ENCODE results near the gene ZFAND3. TPM values are rescaled to one million over a fixed set of nuclear protein-coding genes. Genes with fewer than 3 reads are reported as not detected.

ZFAND3 gene
- polyA plus RNA-seq, 1 donor (not counting 4 experiments of a cell fraction or from before 2014, with no cell fraction given), result 19.6 TPM

DNA sequence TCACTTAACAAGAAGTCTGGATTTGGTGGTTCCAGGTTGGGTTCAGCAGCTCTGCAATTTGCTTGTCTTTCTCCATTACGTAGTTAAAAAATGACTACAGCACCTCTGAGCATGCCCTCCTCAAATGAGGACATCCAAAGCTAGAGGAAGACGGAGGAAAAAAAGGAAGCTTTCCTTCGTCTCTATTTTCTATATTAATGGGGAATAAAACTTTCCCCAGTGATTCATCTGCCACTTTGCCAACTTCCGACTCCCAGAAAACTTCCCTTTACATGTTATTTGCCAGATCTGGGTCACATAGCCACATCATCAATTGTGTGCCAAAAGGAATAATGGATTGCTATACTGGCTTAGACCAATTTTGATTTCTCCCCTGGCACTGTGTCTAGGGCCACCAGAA is 69.5 kb downstream of the ZFAND3 start:
- H4K20me1 ChIP-seq (ENCODE audit: control insufficient read depth, extremely low read depth, insufficient read depth, low read length), result peaks cover 13% of the 10 kb centered on the region
- peak overlapping the region; percentile 81 for H3K4me2 ChIP-seq (ENCODE audit: control insufficient read depth, extremely low read depth, insufficient read depth, low read depth, low read length)
- H3K27me3 ChIP-seq (ENCODE audit: control insufficient read depth, extremely low read depth, insufficient read depth, low read length), result no peaks in the 10 kb centered on the region
- DNase-seq (ENCODE audit: low read depth, low spot score), result no peak
- H3K9me1 ChIP-seq (ENCODE audit: control insufficient read depth, extremely low read depth, insufficient read depth, low read length), result no peaks in the 10 kb centered on the region
- H3K4me1 ChIP-seq (ENCODE audit: control insufficient read depth, extremely low read depth, insufficient read depth, low read length), result peaks cover 25% of the 10 kb centered on the region
- peak; percentile 56 for FAIRE-seq
- H3K4me3 ChIP-seq (ENCODE audit: control insufficient read depth in 2 of 3, extremely low read depth in 1 of 3, insufficient read depth in 2 of 3, low read depth in 1 of 3, low read length in 3 of 3), result peak overlapping the region in 2 of 3 experiments; percentile 26 to 32
- H3K36me3 ChIP-seq (ENCODE audit: control insufficient read depth in 2 of 2, extremely low read depth in 1 of 2, insufficient read depth in 2 of 2, low read length in 2 of 2), result no peaks in the 10 kb centered on the region
- no peaks in the 10 kb centered on the region for H3K9me3 ChIP-seq (ENCODE audit: control insufficient read depth, low read depth, low read length)
- H2AFZ ChIP-seq (ENCODE audit: control insufficient read depth, low read length), result peak overlapping the region; percentile 5
- H3K9ac ChIP-seq (ENCODE audit: control insufficient read depth, extremely low read depth, insufficient read depth, low read length), result peak overlapping the region; percentile 0
- peaks cover 79% of the 10 kb centered on the region for H3K79me2 ChIP-seq (ENCODE audit: control insufficient read depth, insufficient read depth, low read length)
- TF ChIP-seq, protein P1, sequence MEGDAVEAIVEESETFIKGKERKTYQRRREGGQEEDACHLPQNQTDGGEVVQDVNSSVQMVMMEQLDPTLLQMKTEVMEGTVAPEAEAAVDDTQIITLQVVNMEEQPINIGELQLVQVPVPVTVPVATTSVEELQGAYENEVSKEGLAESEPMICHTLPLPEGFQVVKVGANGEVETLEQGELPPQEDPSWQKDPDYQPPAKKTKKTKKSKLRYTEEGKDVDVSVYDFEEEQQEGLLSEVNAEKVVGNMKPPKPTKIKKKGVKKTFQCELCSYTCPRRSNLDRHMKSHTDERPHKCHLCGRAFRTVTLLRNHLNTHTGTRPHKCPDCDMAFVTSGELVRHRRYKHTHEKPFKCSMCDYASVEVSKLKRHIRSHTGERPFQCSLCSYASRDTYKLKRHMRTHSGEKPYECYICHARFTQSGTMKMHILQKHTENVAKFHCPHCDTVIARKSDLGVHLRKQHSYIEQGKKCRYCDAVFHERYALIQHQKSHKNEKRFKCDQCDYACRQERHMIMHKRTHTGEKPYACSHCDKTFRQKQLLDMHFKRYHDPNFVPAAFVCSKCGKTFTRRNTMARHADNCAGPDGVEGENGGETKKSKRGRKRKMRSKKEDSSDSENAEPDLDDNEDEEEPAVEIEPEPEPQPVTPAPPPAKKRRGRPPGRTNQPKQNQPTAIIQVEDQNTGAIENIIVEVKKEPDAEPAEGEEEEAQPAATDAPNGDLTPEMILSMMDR (optimal IDR thresholded peaks at IDR 0.05 in 1 of 3, IDR thresholded peaks at IDR 0.05 in 1 of 3, conservative IDR thresholded peaks at IDR 0.05 in 1 of 3; ENCODE audit: extremely low read depth in 1 of 3, insufficient read depth in 2 of 3, low read length in 3 of 3), result no peak
- no peak for TF ChIP-seq EZH2 (IDR thresholded peaks at IDR 0.05; ENCODE audit: low read length)
- dilution Hi-C loops (cut with MboI; ENCODE audit: extremely low pct_ligation_motif_present, low sequenced_read_pairs), result no loop called here
- H3K27ac ChIP-seq (ENCODE audit: control insufficient read depth, insufficient read depth, low read length), result peak overlapping the region; percentile 72

DNA sequence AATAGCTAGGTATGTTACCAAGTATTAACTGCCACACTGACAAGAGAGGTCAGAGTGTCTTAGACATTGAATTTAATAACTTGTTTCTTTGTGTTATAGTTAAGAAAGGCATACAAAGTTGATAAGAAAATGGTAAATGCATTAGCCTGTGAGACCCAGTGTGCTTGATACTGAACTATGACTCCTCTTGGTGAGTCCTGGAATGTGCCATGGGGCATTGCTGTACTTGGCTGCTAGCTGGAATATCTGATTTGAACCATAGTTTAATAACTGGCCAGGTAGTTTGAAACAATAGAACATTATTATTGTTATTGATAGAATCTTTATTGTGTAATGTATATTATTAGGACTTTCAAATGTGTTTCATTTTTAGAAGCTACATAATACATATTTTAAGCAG is 70.0 kb downstream of the ZFAND3 start:
- H3K4me2 ChIP-seq (ENCODE audit: control insufficient read depth, extremely low read depth, insufficient read depth, low read depth, low read length), result peak overlapping the region; percentile 81
- H3K27ac ChIP-seq (ENCODE audit: control insufficient read depth, insufficient read depth, low read length), result peak overlapping the region; percentile 72
- no peaks in the 10 kb centered on the region for H3K9me3 ChIP-seq (ENCODE audit: control insufficient read depth, low read depth, low read length)
- FAIRE-seq, result peak; percentile 74
- no peaks in the 10 kb centered on the region for H3K27me3 ChIP-seq (ENCODE audit: control insufficient read depth, extremely low read depth, insufficient read depth, low read length)
- H3K4me3 ChIP-seq (ENCODE audit: control insufficient read depth in 2 of 3, extremely low read depth in 1 of 3, insufficient read depth in 2 of 3, low read depth in 1 of 3, low read length in 3 of 3), result peak overlapping the region in 2 of 3 experiments; percentile 26 to 32
- H2AFZ ChIP-seq (ENCODE audit: control insufficient read depth, low read length), result no peak overlapping the region
- TF ChIP-seq, protein P1 (optimal IDR thresholded peaks at IDR 0.05 in 1 of 3, IDR thresholded peaks at IDR 0.05 in 1 of 3, conservative IDR thresholded peaks at IDR 0.05 in 1 of 3; ENCODE audit: extremely low read depth in 1 of 3, insufficient read depth in 2 of 3, low read length in 3 of 3), result no peak
- H3K9me1 ChIP-seq (ENCODE audit: control insufficient read depth, extremely low read depth, insufficient read depth, low read length), result no peaks in the 10 kb centered on the region
- no peak overlapping the region for H3K9ac ChIP-seq (ENCODE audit: control insufficient read depth, extremely low read depth, insufficient read depth, low read length)
- H3K36me3 ChIP-seq (ENCODE audit: control insufficient read depth in 2 of 2, extremely low read depth in 1 of 2, insufficient read depth in 2 of 2, low read length in 2 of 2), result no peaks in the 10 kb centered on the region
- peaks cover 13% of the 10 kb centered on the region for H4K20me1 ChIP-seq (ENCODE audit: control insufficient read depth, extremely low read depth, insufficient read depth, low read length)
- peaks cover 81% of the 10 kb centered on the region for H3K79me2 ChIP-seq (ENCODE audit: control insufficient read depth, insufficient read depth, low read length)
- no peak for DNase-seq (ENCODE audit: low read depth, low spot score)
- dilution Hi-C loops (cut with MboI; ENCODE audit: extremely low pct_ligation_motif_present, low sequenced_read_pairs), result no loop called here
- H3K4me1 ChIP-seq (ENCODE audit: control insufficient read depth, extremely low read depth, insufficient read depth, low read length), result peaks cover 25% of the 10 kb centered on the region

All from keratinocyte (primary cell).